SK-N-SH (cell line): ENCODE measurements around the gene TCF7L2. TPM values are rescaled to one million over a fixed set of nuclear protein-coding genes. Genes with fewer than 3 reads are reported as not detected.

Experiments used
- CTCF ChIA-PET: fragments of 300-600, 350-600 bp; formaldehyde crosslinking; extraction: SDS; loops from one replicate; lab custom pipeline; 2021; lab: Yijun Ruan, JAX
- POLR2A ChIA-PET: fragments of 350-600 bp; sonication (Branson Sonifier 250); formaldehyde crosslinking; extraction: SDS; loops from one replicate; lab custom pipeline; 2020; ENCODE audit warnings: antibody characterized with exemption, inconsistent platforms; lab: Yijun Ruan, JAX
- DNase-seq: peaks from one replicate; pipeline ENCODE4 v3.0.0; 2012
- H2AFZ ChIP-seq: fragments of 200-600 bp; sonication (generic); 2 replicates; pipeline ENCODE4 v1.8.1; 2016; ENCODE audit warnings: antibody characterized with exemption, mild to moderate bottlenecking, low read depth
- H3F3A ChIP-seq: fragments of 200-600 bp; sonication (generic); replicated peaks from 2 replicates; pipeline ENCODE3; 2016; ENCODE audit warnings: antibody characterized with exemption, mild to moderate bottlenecking; ENCODE audit not compliant: insufficient read depth
- H3K27ac ChIP-seq, 2 experiments: fragments of 200-500 bp in 1 of 2; fragments of 200-600 bp in 1 of 2; sonication (Bioruptor generic) in 1 of 2; sonication (generic), shearing (Covaris generic) in 1 of 2; 2 replicates each; pipeline versions ENCODE4 v1.5.1 to v1.6.1; 2014 to 2016; ENCODE audit warnings: low read depth in 2 of 2, inconsistent platforms in 1 of 2, low read length in 1 of 2, mild to moderate bottlenecking in 1 of 2, mixed read lengths in 1 of 2
- H3K27me3 ChIP-seq: fragments of 200-600 bp; sonication (generic), shearing (Covaris generic); 2 replicates; pipeline ENCODE4 v1.6.1; 2016; ENCODE audit warnings: mixed run types; ENCODE audit not compliant: insufficient read depth
- H3K36me3 ChIP-seq, 2 experiments: fragments of 200-500 bp in 1 of 2; fragments of 200-600 bp in 1 of 2; sonication (Bioruptor generic) in 1 of 2; sonication (generic) in 1 of 2; replicated peaks in 1 of 2; 2 replicates each; pipeline versions ENCODE3 to v1.5.1; 2014 to 2016; ENCODE audit warnings: low read length in 1 of 2, mild to moderate bottlenecking in 1 of 2; ENCODE audit not compliant: insufficient read depth in 2 of 2, control insufficient read depth in 1 of 2
- H3K4me1 ChIP-seq, 2 experiments: fragments of 200-500 bp in 1 of 2; fragments of 200-600 bp in 1 of 2; sonication (Bioruptor generic) in 1 of 2; sonication (generic), shearing (Covaris generic) in 1 of 2; 2 replicates each; pipeline versions ENCODE4 v1.5.1 to v1.6.1; 2014 to 2016; ENCODE audit warnings: low read depth in 1 of 2, low read length in 1 of 2, mixed run types in 1 of 2; ENCODE audit not compliant: insufficient read depth in 2 of 2, control insufficient read depth in 1 of 2
- H3K4me2 ChIP-seq: fragments of 200-600 bp; sonication (generic), shearing (Covaris generic); 2 replicates; pipeline ENCODE4 v1.6.1; 2017; ENCODE audit warnings: mixed run types
- H3K4me3 ChIP-seq, 2 experiments: fragments of 200-500 bp in 1 of 2; fragments of 200-600 bp in 1 of 2; sonication (Bioruptor generic) in 1 of 2; sonication (generic), shearing (Covaris generic) in 1 of 2; 2 replicates each; pipeline versions ENCODE4 v1.5.1 to v1.8.1; 2014 to 2016; ENCODE audit warnings: low read depth in 2 of 2, inconsistent platforms in 1 of 2, low read length in 1 of 2, mild to moderate bottlenecking in 1 of 2, mixed read lengths in 1 of 2, moderate library complexity in 1 of 2
- H3K79me2 ChIP-seq: fragments of 200-600 bp; sonication (generic); 2 replicates; pipeline ENCODE4 v1.8.1; 2017; ENCODE audit warnings: mild to moderate bottlenecking; ENCODE audit not compliant: insufficient read depth
- H3K9ac ChIP-seq: fragments of 200-600 bp; sonication (generic); 2 replicates; pipeline ENCODE4 v1.6.1; 2017; ENCODE audit warnings: mixed run types
- H3K9me2 ChIP-seq: fragments of 200-600 bp; sonication (generic); 2 replicates; pipeline ENCODE4 v1.6.1; 2017; ENCODE audit warnings: mixed run types
- H3K9me3 ChIP-seq: fragments of 200-600 bp; sonication (generic); 2 replicates; pipeline ENCODE4 v1.6.1; 2017; ENCODE audit warnings: mixed run types, mild to moderate bottlenecking, moderate library complexity
- H4K20me1 ChIP-seq: fragments of 200-600 bp; sonication (generic); 2 replicates; pipeline ENCODE4 v1.6.1; 2017; ENCODE audit warnings: mild to moderate bottlenecking, mixed run types; ENCODE audit not compliant: insufficient read depth
- EP300 ChIP-seq, 2 experiments: IDR thresholded peaks; 2 replicates each; pipeline versions ENCODE4 v1.4.0 to v1.6.1; 2012; ENCODE audit warnings: borderline replicate concordance in 1 of 2, low read depth in 1 of 2, low read length in 1 of 2
- EZH2phosphoT487 ChIP-seq: fragments of 200-600 bp; sonication (generic); IDR thresholded peaks from 2 replicates; pipeline ENCODE4 v1.6.1; 2017; ENCODE audit warnings: low read depth, mixed run types, mild to moderate bottlenecking, antibody characterized with exemption, moderate library complexity, borderline replicate concordance
- FOSL2 ChIP-seq: IDR thresholded peaks from 2 replicates; pipeline ENCODE4 v1.4.0; 2012; ENCODE audit warnings: low read depth, mild to moderate bottlenecking, moderate library complexity, borderline replicate concordance
- GABPA ChIP-seq: IDR thresholded peaks from 2 replicates; pipeline ENCODE4 v1.4.0; 2012; ENCODE audit warnings: low read depth, mild to moderate bottlenecking
- GATA2 ChIP-seq: sonication (generic); formaldehyde crosslinking; IDR thresholded peaks from 2 replicates; pipeline ENCODE4 v1.5.0; 2020; ENCODE audit warnings: mild to moderate bottlenecking, missing genetic modification reagents
- JUND ChIP-seq: IDR thresholded peaks from 2 replicates; pipeline ENCODE4 v1.4.0; 2012
- MXI1 ChIP-seq: IDR thresholded peaks from 2 replicates; pipeline ENCODE4 v1.6.1; 2012; ENCODE audit warnings: mild to moderate bottlenecking, low read depth, low read length, improper control_type of control experiment
- NFIC ChIP-seq: IDR thresholded peaks from 2 replicates; pipeline ENCODE4 v1.4.0; 2012; ENCODE audit warnings: borderline replicate concordance
- NRF1 ChIP-seq: IDR thresholded peaks from 2 replicates; pipeline ENCODE4 v1.6.1; 2012; ENCODE audit warnings: low read depth, mild to moderate bottlenecking, low read length
- RAD21 ChIP-seq: IDR thresholded peaks from 2 replicates; pipeline ENCODE4 v1.6.1; 2012; ENCODE audit warnings: mild to moderate bottlenecking, low read length
- RXRA ChIP-seq: IDR thresholded peaks from 2 replicates; pipeline ENCODE4 v1.4.0; 2012; ENCODE audit warnings: low read depth, mild to moderate bottlenecking, borderline replicate concordance
- TCF12 ChIP-seq: IDR thresholded peaks from 2 replicates; pipeline ENCODE4 v1.4.0; 2012
- YY1 ChIP-seq: IDR thresholded peaks from 2 replicates; pipeline ENCODE4 v1.4.0; 2012; ENCODE audit warnings: low read depth, mild to moderate bottlenecking
- WGBS: methylation state at CpG from one replicate; pipeline ENCODE4 v1.1.6; 2017; ENCODE audit warnings: low lambda C conversion rate; 5-methylcytosine and 5-hydroxymethylcytosine counted together
- polyA plus RNA-seq, 3 experiments: library from polyadenylated mRNA; depleted of rRNA; stranded (reverse); fragments of >200 nt; gene quantifications; 2 replicates each; pipeline ENCODE4 v1.2.3, GENCODE V29; 2012
- TF ChIP-seq, protein P1 (sequence below): IDR thresholded peaks from 2 replicates; pipeline ENCODE4 v1.4.0; 2012; ENCODE audit warnings: low read depth, borderline replicate concordance
- TF ChIP-seq, protein P2 (sequence below): fragments of 200-600 bp; sonication (generic); IDR thresholded peaks from 2 replicates; pipeline ENCODE4 v1.6.1; 2017; ENCODE audit warnings: antibody characterized with exemption, mild to moderate bottlenecking, moderate library complexity
- TF ChIP-seq, protein P3 (sequence below): IDR thresholded peaks from 2 replicates; pipeline ENCODE4 v1.4.0; 2012; ENCODE audit warnings: low read depth
- TF ChIP-seq, protein P4 (sequence below): fragments of 150-350 bp; IDR thresholded peaks from 2 replicates; pipeline ENCODE4 v1.6.1; 2017; ENCODE audit warnings: antibody characterized with exemption, low read length, low read depth, borderline replicate concordance

Gene TCF7L2
- polyA plus RNA-seq, 1 of the 3 experiments (the other 2 are of a cell fraction), result 10.2 TPM

DNA sequence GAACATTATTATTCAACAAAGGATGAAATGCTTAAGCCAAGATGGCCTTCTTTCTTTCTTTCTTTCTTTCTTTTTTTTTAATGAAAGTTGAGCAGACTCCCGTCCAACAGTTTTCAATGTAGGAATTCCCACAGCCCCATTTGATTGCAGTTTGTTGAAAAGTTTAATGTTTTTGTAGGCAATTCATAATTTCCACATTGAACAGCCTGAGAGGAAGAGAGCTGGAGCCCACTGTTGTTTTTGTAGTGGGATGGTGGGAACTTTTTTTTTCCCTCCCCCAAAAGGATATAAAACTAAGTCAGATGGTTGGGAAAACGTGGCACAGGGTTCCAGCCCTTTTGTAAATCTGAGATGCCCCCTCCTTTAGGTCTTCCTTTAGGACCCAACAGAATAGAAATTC lies 86.6 kb downstream of the TCF7L2 start:
- H3K9ac ChIP-seq, result no peak overlapping the region
- H3K9me3 ChIP-seq, result no peaks in the 10 kb centered on the region
- peaks cover 7 to 9% of the 10 kb centered on the region in 2 experiments for H3K4me1 ChIP-seq
- POLR2A ChIA-PET, result no interaction called here
- no peak overlapping the region for H2AFZ ChIP-seq
- no peak overlapping the region for H3K4me3 ChIP-seq
- TF ChIP-seq GABPA, result no peak
- TF ChIP-seq RXRA, result no peak
- TF ChIP-seq YY1, result no peak
- no peak for TF ChIP-seq MXI1
- no peak for TF ChIP-seq TCF12
- no peak for TF ChIP-seq JUND
- TF ChIP-seq NFIC, result no peak
- no peak for TF ChIP-seq GATA2
- TF ChIP-seq, protein P1, sequence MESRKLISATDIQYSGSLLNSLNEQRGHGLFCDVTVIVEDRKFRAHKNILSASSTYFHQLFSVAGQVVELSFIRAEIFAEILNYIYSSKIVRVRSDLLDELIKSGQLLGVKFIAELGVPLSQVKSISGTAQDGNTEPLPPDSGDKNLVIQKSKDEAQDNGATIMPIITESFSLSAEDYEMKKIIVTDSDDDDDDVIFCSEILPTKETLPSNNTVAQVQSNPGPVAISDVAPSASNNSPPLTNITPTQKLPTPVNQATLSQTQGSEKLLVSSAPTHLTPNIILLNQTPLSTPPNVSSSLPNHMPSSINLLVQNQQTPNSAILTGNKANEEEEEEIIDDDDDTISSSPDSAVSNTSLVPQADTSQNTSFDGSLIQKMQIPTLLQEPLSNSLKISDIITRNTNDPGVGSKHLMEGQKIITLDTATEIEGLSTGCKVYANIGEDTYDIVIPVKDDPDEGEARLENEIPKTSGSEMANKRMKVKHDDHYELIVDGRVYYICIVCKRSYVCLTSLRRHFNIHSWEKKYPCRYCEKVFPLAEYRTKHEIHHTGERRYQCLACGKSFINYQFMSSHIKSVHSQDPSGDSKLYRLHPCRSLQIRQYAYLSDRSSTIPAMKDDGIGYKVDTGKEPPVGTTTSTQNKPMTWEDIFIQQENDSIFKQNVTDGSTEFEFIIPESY, result no peak
- TF ChIP-seq EZH2phosphoT487, result no peak
- TF ChIP-seq, protein P2, sequence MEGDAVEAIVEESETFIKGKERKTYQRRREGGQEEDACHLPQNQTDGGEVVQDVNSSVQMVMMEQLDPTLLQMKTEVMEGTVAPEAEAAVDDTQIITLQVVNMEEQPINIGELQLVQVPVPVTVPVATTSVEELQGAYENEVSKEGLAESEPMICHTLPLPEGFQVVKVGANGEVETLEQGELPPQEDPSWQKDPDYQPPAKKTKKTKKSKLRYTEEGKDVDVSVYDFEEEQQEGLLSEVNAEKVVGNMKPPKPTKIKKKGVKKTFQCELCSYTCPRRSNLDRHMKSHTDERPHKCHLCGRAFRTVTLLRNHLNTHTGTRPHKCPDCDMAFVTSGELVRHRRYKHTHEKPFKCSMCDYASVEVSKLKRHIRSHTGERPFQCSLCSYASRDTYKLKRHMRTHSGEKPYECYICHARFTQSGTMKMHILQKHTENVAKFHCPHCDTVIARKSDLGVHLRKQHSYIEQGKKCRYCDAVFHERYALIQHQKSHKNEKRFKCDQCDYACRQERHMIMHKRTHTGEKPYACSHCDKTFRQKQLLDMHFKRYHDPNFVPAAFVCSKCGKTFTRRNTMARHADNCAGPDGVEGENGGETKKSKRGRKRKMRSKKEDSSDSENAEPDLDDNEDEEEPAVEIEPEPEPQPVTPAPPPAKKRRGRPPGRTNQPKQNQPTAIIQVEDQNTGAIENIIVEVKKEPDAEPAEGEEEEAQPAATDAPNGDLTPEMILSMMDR, result no peak
- TF ChIP-seq FOSL2, result no peak
- TF ChIP-seq, protein P3, sequence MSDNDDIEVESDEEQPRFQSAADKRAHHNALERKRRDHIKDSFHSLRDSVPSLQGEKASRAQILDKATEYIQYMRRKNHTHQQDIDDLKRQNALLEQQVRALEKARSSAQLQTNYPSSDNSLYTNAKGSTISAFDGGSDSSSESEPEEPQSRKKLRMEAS, result no peak
- TF ChIP-seq NRF1, result no peak
- no peak for TF ChIP-seq EP300 (IDR thresholded peaks at IDR 0.05; ENCODE audit: borderline replicate concordance in 1 of 2, low read depth in 1 of 2, low read length in 1 of 2)
- TF ChIP-seq RAD21, result no peak
- TF ChIP-seq, protein P4, sequence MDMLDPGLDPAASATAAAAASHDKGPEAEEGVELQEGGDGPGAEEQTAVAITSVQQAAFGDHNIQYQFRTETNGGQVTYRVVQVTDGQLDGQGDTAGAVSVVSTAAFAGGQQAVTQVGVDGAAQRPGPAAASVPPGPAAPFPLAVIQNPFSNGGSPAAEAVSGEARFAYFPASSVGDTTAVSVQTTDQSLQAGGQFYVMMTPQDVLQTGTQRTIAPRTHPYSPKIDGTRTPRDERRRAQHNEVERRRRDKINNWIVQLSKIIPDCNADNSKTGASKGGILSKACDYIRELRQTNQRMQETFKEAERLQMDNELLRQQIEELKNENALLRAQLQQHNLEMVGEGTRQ, result no peak
- TF ChIP-seq, all 33 proteins: peak for 0
- H3K36me3 ChIP-seq, result peaks cover 4 to 8% of the 10 kb centered on the region in 2 experiments
- no peak for DNase-seq
- no peaks in the 10 kb centered on the region for H3K27me3 ChIP-seq
- CTCF ChIA-PET, result interaction anchor here (1.4 kb wide), 1 partner anchor 10 kb away, joined by 6 read pairs; no protein-coding TSS in a partner anchor
- H3K79me2 ChIP-seq, result peaks cover 44% of the 10 kb centered on the region; the same call in 1 of the 2 replicates
- H3K27ac ChIP-seq, result peak overlapping the region in 1 of 2 experiments; percentile 39; a peak in 1 of 4 replicates
- 89% methylated on average over 2 of the region's 2 CpGs for WGBS
- H4K20me1 ChIP-seq, result peaks cover 4% of the 10 kb centered on the region; the same call in 1 of the 2 replicates
- no peaks in the 10 kb centered on the region for H3K9me2 ChIP-seq
- no peaks in the 10 kb centered on the region for H3F3A ChIP-seq
- peak overlapping the region; percentile 28; the same call in 1 of the 2 replicates for H3K4me2 ChIP-seq
